Caki2 (cell line): Measurements from ENCODE around the gene XIST. TPM values are rescaled to one million over a fixed set of nuclear protein-coding genes. Genes with fewer than 3 reads are reported as not detected.

Experiments used
- DNase-seq: peaks from one replicate; pipeline ENCODE4 v3.0.0-alpha.2; 2015; ENCODE audit warnings: low read depth
- in situ Hi-C: cut with HindIII; loops from 2 replicates; pipeline ENCODE4 v1.10.0; 2016; ENCODE audit warnings: low sequenced_read_pairs, low pct_unique_long_range_greater_than_20kb, mixed read lengths
- total RNA-seq: library from RNA; depleted of rRNA; stranded (reverse); fragments of >200 nt; shearing (Covaris generic); gene quantifications from 2 replicates; pipeline ENCODE4 v1.2.3, GENCODE V29; 2014; ENCODE audit warnings: low replicate concordance

Gene XIST
- total RNA-seq, 1 experiment from 2014 or later = not detected

- no peak for DNase-seq
- in situ Hi-C loops = no loop called here
Measured at GRCh38 chrX:73842541-73843234, 9.8 kb downstream of the XIST start.

- in situ Hi-C loops = no loop called here
- no peak for DNase-seq
Measured at GRCh38 chrX:73841337-73841736, 11.2 kb downstream of the XIST start.

- DNase-seq = no peak
Measured at GRCh38 chrX:73840120-73840924, 12.2 kb downstream of the XIST start.

GRCh38 chrX:73839152-73839551, 13.4 kb downstream of the XIST start:
- in situ Hi-C loops = no loop called here
- DNase-seq = no peak

More at GRCh38 chrX:73840120-73840924, 12.2 kb downstream of the XIST start:
- in situ Hi-C loops = no loop called here

- in situ Hi-C loops = no loop called here
- DNase-seq = no peak
Measured at GRCh38 chrX:73838123-73838522, 14.4 kb downstream of the XIST start.

GRCh38 chrX:73836956-73837477, 15.5 kb downstream of the XIST start:
- no peak for DNase-seq
- in situ Hi-C loops = no loop called here

GRCh38 chrX:73834219-73834618, 18.3 kb downstream of the XIST start:
- in situ Hi-C loops = no loop called here
- no peak for DNase-seq

GRCh38 chrX:73832319-73832718, 20.2 kb downstream of the XIST start:
- in situ Hi-C loops = no loop called here
- no peak for DNase-seq

GRCh38 chrX:73831500-73831899, 21.0 kb downstream of the XIST start:
- DNase-seq = no peak
- in situ Hi-C loops = no loop called here

- DNase-seq = no peak
- in situ Hi-C loops = no loop called here
Measured at GRCh38 chrX:73830489-73831414, 21.8 kb downstream of the XIST start.

- DNase-seq = no peak
- in situ Hi-C loops = no loop called here
Measured at GRCh38 chrX:73829890-73830466, 22.5 kb downstream of the XIST start.

- no peak for DNase-seq
- in situ Hi-C loops = no loop called here
Measured at GRCh38 chrX:73828080-73828720, 24.3 kb downstream of the XIST start.

GRCh38 chrX:73827406-73827805, 25.1 kb downstream of the XIST start:
- DNase-seq = no peak
- in situ Hi-C loops = no loop called here

GRCh38 chrX:73826996-73827395, 25.5 kb downstream of the XIST start:
- DNase-seq = no peak
- in situ Hi-C loops = no loop called here

GRCh38 chrX:73825569-73825968, 26.9 kb downstream of the XIST start:
- in situ Hi-C loops = no loop called here
- DNase-seq = no peak

GRCh38 chrX:73823473-73824004, 29.0 kb downstream of the XIST start:
- DNase-seq = no peak
- in situ Hi-C loops = no loop called here

- DNase-seq = no peak
- in situ Hi-C loops = no loop called here
Measured at GRCh38 chrX:73822775-73823174, 29.7 kb downstream of the XIST start.
